Astrocyte (in vitro differentiated cells and primary cell): ENCODE measurements around the gene RPS6KB2. TPM values are rescaled to one million over a fixed set of nuclear protein-coding genes. Genes with fewer than 3 reads are reported as not detected.

Source experiments
- DNase-seq: peaks from one replicate; pipeline ENCODE4 v3.0.0-alpha.2; 2010; ENCODE audit warnings: low read depth
- FAIRE-seq: peaks from 2 replicates; lab custom pipeline; 2011; peaks lifted over from hg19 to GRCh38; lab: Jason Lieb, UNC
- H2AFZ ChIP-seq: 2 replicates; pipeline ENCODE4 v1.6.0; 2012; ENCODE audit warnings: low read depth, low read length, inconsistent platforms
- H3K27ac ChIP-seq: 2 replicates; pipeline ENCODE4 v1.5.1; 2011; ENCODE audit warnings: low read depth, low read length, inconsistent platforms
- H3K27me3 ChIP-seq: 2 replicates; pipeline ENCODE4 v1.6.0; 2011; ENCODE audit warnings: low read length, inconsistent platforms; ENCODE audit not compliant: insufficient read depth
- H3K36me3 ChIP-seq: 2 replicates; pipeline ENCODE4 v1.5.1; 2011; ENCODE audit warnings: low read length, inconsistent platforms; ENCODE audit not compliant: insufficient read depth
- H3K4me1 ChIP-seq: 2 replicates; pipeline ENCODE4 v1.5.1; 2011; ENCODE audit warnings: low read length, inconsistent platforms; ENCODE audit not compliant: insufficient read depth
- H3K4me2 ChIP-seq: 2 replicates; pipeline ENCODE4 v1.6.0; 2012; ENCODE audit warnings: low read length, inconsistent platforms
- H3K4me3 ChIP-seq: 2 replicates; pipeline ENCODE4 v1.5.1; 2011; ENCODE audit warnings: low read depth, mild to moderate bottlenecking, low read length, inconsistent platforms; ENCODE audit not compliant: insufficient read depth
- H3K79me2 ChIP-seq: 2 replicates; pipeline ENCODE4 v1.6.0; 2012; ENCODE audit warnings: mild to moderate bottlenecking, low read length, inconsistent platforms; ENCODE audit not compliant: insufficient read depth
- H3K9ac ChIP-seq: 2 replicates; pipeline ENCODE4 v1.6.0; 2012; ENCODE audit warnings: mild to moderate bottlenecking, low read length, inconsistent platforms
- H3K9me3 ChIP-seq: 2 replicates; pipeline ENCODE4 v1.5.1; 2012; ENCODE audit warnings: low read depth, mild to moderate bottlenecking, low read length, inconsistent platforms; ENCODE audit not compliant: insufficient read depth
- H4K20me1 ChIP-seq: 2 replicates; pipeline ENCODE4 v1.6.0; 2012; ENCODE audit warnings: low read length, inconsistent platforms; ENCODE audit not compliant: insufficient read depth
- H3K27ac Mint-ChIP-seq: one replicate; pipeline ENCODE4 v1.8.0; 2021; ENCODE audit warnings: mild to moderate bottlenecking, mixed read lengths; ENCODE audit not compliant: unreplicated experiment
- H3K27me3 Mint-ChIP-seq: one replicate; pipeline ENCODE4 v1.8.0; 2021; ENCODE audit warnings: low read depth, mixed read lengths; ENCODE audit not compliant: unreplicated experiment
- H3K36me3 Mint-ChIP-seq: one replicate; pipeline ENCODE4 v1.8.0; 2021; ENCODE audit warnings: low read depth, mixed read lengths; ENCODE audit not compliant: unreplicated experiment
- H3K4me1 Mint-ChIP-seq: one replicate; pipeline ENCODE4 v1.8.0; 2021; ENCODE audit warnings: low read depth, mixed read lengths; ENCODE audit not compliant: unreplicated experiment
- H3K4me3 Mint-ChIP-seq: one replicate; pipeline ENCODE4 v1.8.0; 2021; ENCODE audit warnings: mild to moderate bottlenecking, moderate library complexity, mixed read lengths; ENCODE audit not compliant: unreplicated experiment
- H3K9me3 Mint-ChIP-seq: one replicate; pipeline ENCODE4 v1.8.0; 2021; ENCODE audit warnings: mild to moderate bottlenecking, mixed read lengths; ENCODE audit not compliant: unreplicated experiment
- CTCF ChIP-seq: IDR thresholded peaks from 2 replicates; pipeline ENCODE4 v1.5.1; 2011; ENCODE audit warnings: low read depth, mild to moderate bottlenecking, inconsistent platforms, low read length, moderate library complexity; ENCODE audit not compliant: insufficient read depth
- EZH2 ChIP-seq: IDR thresholded peaks from 2 replicates; pipeline ENCODE4 v1.6.1; 2012; ENCODE audit warnings: mild to moderate bottlenecking, low read length, inconsistent platforms; ENCODE audit not compliant: insufficient read depth
- total RNA-seq: library from RNA; stranded (reverse); gene quantifications from 2 replicates; pipeline ENCODE4 v1.2.1, GENCODE V29; 2021

RPS6KB2 gene
- total RNA-seq, 1 donor from 2014 or later: 52.9 TPM

GRCh38 chr11:67435031-67435726, 6.9 kb downstream of the RPS6KB2 start:
- H3K27ac ChIP-seq: no peak overlapping the region
- Mint-ChIP-seq H3K4me1 (peaks cover 7% of the 10 kb centered on the region), H3K36me3 (peaks cover 9% of the 10 kb centered on the region)

GRCh38 chr11:67435727-67436458, 7.6 kb downstream of the RPS6KB2 start:
- Histone ChIP-seq H3K9me3 (no peaks in the 10 kb centered on the region), H2AFZ (no peak overlapping the region), H3K9ac (no peak overlapping the region), H3K4me2 (no peak overlapping the region), H3K4me1 (peaks cover 13% of the 10 kb centered on the region), H3K36me3 (peaks cover 8% of the 10 kb centered on the region), H3K4me3 (no peak overlapping the region), H3K79me2 (no peaks in the 10 kb centered on the region), H4K20me1 (peaks cover 6% of the 10 kb centered on the region), H3K27me3 (no peaks in the 10 kb centered on the region), H3K27ac (no peak overlapping the region)
- Mint-ChIP-seq H3K27ac (no peak overlapping the region), H3K4me1 (peaks cover 7% of the 10 kb centered on the region), H3K27me3 (no peaks in the 10 kb centered on the region), H3K36me3 (peaks cover 9% of the 10 kb centered on the region), H3K4me3 (no peak overlapping the region), H3K9me3 (no peaks in the 10 kb centered on the region)
- DNase-seq (no peak), FAIRE-seq (no peak)
- TF ChIP-seq EZH2 (no peak), CTCF (no peak)

More at GRCh38 chr11:67435031-67435726, 6.9 kb downstream of the RPS6KB2 start:
- TF ChIP-seq EZH2 (no peak), CTCF (no peak)
- Histone ChIP-seq H3K4me3 (no peak overlapping the region), H3K27me3 (no peaks in the 10 kb centered on the region), H2AFZ (no peak overlapping the region), H4K20me1 (no peaks in the 10 kb centered on the region), H3K4me1 (peaks cover 13% of the 10 kb centered on the region), H3K9me3 (no peaks in the 10 kb centered on the region), H3K9ac (no peak overlapping the region), H3K4me2 (no peak overlapping the region), H3K79me2 (peaks cover 7% of the 10 kb centered on the region), H3K36me3 (peaks cover 8% of the 10 kb centered on the region)
- Mint-ChIP-seq H3K27ac (no peak overlapping the region), H3K27me3 (no peaks in the 10 kb centered on the region), H3K4me3 (no peak overlapping the region), H3K9me3 (no peaks in the 10 kb centered on the region)
- DNase-seq: no peak
- no peak for FAIRE-seq
